Measurements from ENCODE around the gene ATP1B1.

ATP1B1 gene

DNA sequence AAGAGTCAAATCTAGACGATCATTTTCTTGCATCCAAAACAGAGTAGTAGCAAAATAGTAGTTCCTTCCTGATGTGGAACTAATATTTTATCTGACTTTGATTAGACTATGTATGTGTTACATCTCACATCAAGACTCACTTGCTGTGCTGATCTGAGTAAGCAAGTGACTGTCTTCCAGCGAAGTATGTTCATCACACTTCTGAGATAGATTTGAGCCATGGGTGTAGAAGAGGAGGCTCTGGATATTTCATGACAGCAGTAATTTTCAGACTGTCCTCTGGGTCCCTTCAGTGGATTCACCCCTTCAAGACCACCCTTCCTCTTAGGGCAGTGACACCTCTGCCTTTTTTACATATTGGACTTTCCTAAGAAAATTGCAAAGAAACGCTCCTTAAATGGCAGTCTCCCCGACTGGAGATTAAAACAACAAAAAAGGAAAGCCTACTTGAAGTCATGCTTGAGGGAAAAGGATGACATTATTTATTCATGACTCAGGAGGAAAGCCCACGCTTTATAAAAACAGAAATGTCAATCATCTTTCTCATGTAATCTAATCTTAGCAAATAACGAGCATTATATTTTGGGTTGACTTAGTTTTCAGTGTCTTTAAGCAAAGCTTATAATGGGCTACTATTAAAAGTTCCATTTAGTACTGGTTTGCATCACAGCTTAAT lies 22.8 kb downstream of the ATP1B1 start:
- H2AFZ ChIP-seq (ENCODE audit: low read length) = no peak overlapping the region
- H3K9me3 ChIP-seq (replicated peaks; ENCODE audit: insufficient read depth, low read length) = no peaks in the 10 kb centered on the region
- no peaks in the 10 kb centered on the region for H4K20me1 ChIP-seq (ENCODE audit: insufficient read depth, low read length)
- no peaks in the 10 kb centered on the region for H3K9me2 ChIP-seq (replicated peaks; ENCODE audit: insufficient read depth, low read length)
- H3K27ac ChIP-seq (ENCODE audit: low read length) = no peak overlapping the region
- H3F3A ChIP-seq (ENCODE audit: insufficient read depth, low read length) = no peaks in the 10 kb centered on the region
- H3K27me3 ChIP-seq (replicated peaks; ENCODE audit: insufficient read depth, low read length) = no peaks in the 10 kb centered on the region
- no peak for DNase-seq
- H3K79me2 ChIP-seq (ENCODE audit: low read length) = no peaks in the 10 kb centered on the region
- no peaks in the 10 kb centered on the region for H3K4me1 ChIP-seq (ENCODE audit: low read length)
- TF ChIP-seq, protein P1, sequence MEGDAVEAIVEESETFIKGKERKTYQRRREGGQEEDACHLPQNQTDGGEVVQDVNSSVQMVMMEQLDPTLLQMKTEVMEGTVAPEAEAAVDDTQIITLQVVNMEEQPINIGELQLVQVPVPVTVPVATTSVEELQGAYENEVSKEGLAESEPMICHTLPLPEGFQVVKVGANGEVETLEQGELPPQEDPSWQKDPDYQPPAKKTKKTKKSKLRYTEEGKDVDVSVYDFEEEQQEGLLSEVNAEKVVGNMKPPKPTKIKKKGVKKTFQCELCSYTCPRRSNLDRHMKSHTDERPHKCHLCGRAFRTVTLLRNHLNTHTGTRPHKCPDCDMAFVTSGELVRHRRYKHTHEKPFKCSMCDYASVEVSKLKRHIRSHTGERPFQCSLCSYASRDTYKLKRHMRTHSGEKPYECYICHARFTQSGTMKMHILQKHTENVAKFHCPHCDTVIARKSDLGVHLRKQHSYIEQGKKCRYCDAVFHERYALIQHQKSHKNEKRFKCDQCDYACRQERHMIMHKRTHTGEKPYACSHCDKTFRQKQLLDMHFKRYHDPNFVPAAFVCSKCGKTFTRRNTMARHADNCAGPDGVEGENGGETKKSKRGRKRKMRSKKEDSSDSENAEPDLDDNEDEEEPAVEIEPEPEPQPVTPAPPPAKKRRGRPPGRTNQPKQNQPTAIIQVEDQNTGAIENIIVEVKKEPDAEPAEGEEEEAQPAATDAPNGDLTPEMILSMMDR (IDR thresholded peaks at IDR 0.05; ENCODE audit: low read length) = no peak
- no peak for TF ChIP-seq EZH2phosphoT487 (IDR thresholded peaks at IDR 0.05; ENCODE audit: low read length)
- no peak for TF ChIP-seq EZH2 (optimal IDR thresholded peaks at IDR 0.05; ENCODE audit: low read depth, low read length)
- H3K9ac ChIP-seq (ENCODE audit: low read length) = no peak overlapping the region
- no peak overlapping the region for H3K4me3 ChIP-seq (ENCODE audit: low read length)
- no peak overlapping the region for H3K4me2 ChIP-seq (ENCODE audit: low read depth, low read length)
- no peaks in the 10 kb centered on the region for H3K36me3 ChIP-seq (replicated peaks; ENCODE audit: insufficient read depth, low read length)

- Histone ChIP-seq H3K9me3 (replicated peaks; ENCODE audit: insufficient read depth, low read length) (no peaks in the 10 kb centered on the region), H3K4me3 (ENCODE audit: low read length) (no peak overlapping the region), H3K4me1 (ENCODE audit: low read length) (no peaks in the 10 kb centered on the region), H3K9me2 (replicated peaks; ENCODE audit: insufficient read depth, low read length) (no peaks in the 10 kb centered on the region), H3K9ac (ENCODE audit: low read length) (no peak overlapping the region), H3K79me2 (ENCODE audit: low read length) (no peaks in the 10 kb centered on the region), H2AFZ (ENCODE audit: low read length) (no peak overlapping the region), H3K36me3 (replicated peaks; ENCODE audit: insufficient read depth, low read length) (no peaks in the 10 kb centered on the region), H4K20me1 (ENCODE audit: insufficient read depth, low read length) (no peaks in the 10 kb centered on the region), H3K27me3 (replicated peaks; ENCODE audit: insufficient read depth, low read length) (no peaks in the 10 kb centered on the region), H3K27ac (ENCODE audit: low read length) (no peak overlapping the region), H3K4me2 (ENCODE audit: low read depth, low read length) (no peak overlapping the region), H3F3A (ENCODE audit: insufficient read depth, low read length) (no peaks in the 10 kb centered on the region)
- no peak for DNase-seq
- TF ChIP-seq, protein P1 (IDR thresholded peaks at IDR 0.05; ENCODE audit: low read length) = no peak
- no peak for TF ChIP-seq EZH2 (optimal IDR thresholded peaks at IDR 0.05; ENCODE audit: low read depth, low read length)
- TF ChIP-seq EZH2phosphoT487 (IDR thresholded peaks at IDR 0.05; ENCODE audit: low read length) = no peak
Measured at GRCh38 chr1:169130683-169131082, 24.2 kb downstream of the ATP1B1 start.

DNA sequence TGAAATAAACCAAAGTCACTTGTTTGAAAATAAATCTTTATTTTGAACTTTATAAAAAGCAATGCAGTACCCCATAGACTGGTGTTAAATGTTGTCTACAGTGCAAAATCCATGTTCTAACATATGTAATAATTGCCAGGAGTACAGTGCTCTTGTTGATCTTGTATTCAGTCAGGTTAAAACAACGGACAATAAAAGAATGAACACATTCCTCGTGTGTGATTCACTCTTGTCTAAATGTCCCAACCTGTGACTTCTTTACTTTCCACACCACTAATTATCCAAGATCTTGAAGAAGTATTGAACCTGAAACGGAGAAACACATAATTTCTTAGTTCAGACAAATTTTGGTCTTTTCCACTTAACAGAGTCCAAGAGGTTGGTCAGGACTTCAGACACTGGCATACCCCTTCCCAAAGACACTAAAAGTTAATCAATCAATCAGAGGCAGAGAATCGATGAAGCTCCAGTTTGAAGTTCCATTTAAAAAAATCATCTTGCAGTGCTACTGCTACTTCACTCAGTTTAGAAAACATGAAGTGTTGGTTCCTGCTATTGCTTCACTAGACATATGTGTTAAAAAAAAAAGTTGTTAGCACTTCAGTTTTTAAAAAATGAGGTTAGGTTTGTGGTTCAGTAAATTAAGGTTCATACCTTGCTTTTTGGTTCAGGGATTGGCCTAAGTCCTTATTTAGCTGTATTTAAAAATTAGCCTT lies 26.2 kb downstream of the ATP1B1 start:
- no peaks in the 10 kb centered on the region for H3K9me3 ChIP-seq (replicated peaks; ENCODE audit: insufficient read depth, low read length)
- H3K79me2 ChIP-seq (ENCODE audit: low read length) = no peaks in the 10 kb centered on the region
- no peaks in the 10 kb centered on the region for H3K27me3 ChIP-seq (replicated peaks; ENCODE audit: insufficient read depth, low read length)
- no peaks in the 10 kb centered on the region for H3K9me2 ChIP-seq (replicated peaks; ENCODE audit: insufficient read depth, low read length)
- no peak for DNase-seq
- H2AFZ ChIP-seq (ENCODE audit: low read length) = no peak overlapping the region
- H3F3A ChIP-seq (ENCODE audit: insufficient read depth, low read length) = no peaks in the 10 kb centered on the region
- H3K9ac ChIP-seq (ENCODE audit: low read length) = no peak overlapping the region
- no peaks in the 10 kb centered on the region for H3K36me3 ChIP-seq (replicated peaks; ENCODE audit: insufficient read depth, low read length)
- no peak for TF ChIP-seq EZH2 (optimal IDR thresholded peaks at IDR 0.05; ENCODE audit: low read depth, low read length)
- TF ChIP-seq, protein P1 (IDR thresholded peaks at IDR 0.05; ENCODE audit: low read length) = no peak
- no peak overlapping the region for H3K4me3 ChIP-seq (ENCODE audit: low read length)
- no peaks in the 10 kb centered on the region for H4K20me1 ChIP-seq (ENCODE audit: insufficient read depth, low read length)
- no peaks in the 10 kb centered on the region for H3K4me1 ChIP-seq (ENCODE audit: low read length)
- H3K4me2 ChIP-seq (ENCODE audit: low read depth, low read length) = no peak overlapping the region
- no peak overlapping the region for H3K27ac ChIP-seq (ENCODE audit: low read length)

Measured in MM.1S (cell line).